GM18519 (cell line): ENCODE measurements around the gene CBX2.

Source experiments
- ATAC-seq: cut with Tn5 transposase; IDR thresholded peaks from one replicate; pipeline ENCODE4 v1.9.1; 2021; ENCODE audit warnings: mild to moderate bottlenecking, moderate library complexity; ENCODE audit not compliant: unreplicated experiment, low FRiP score

The CBX2 gene

DNA sequence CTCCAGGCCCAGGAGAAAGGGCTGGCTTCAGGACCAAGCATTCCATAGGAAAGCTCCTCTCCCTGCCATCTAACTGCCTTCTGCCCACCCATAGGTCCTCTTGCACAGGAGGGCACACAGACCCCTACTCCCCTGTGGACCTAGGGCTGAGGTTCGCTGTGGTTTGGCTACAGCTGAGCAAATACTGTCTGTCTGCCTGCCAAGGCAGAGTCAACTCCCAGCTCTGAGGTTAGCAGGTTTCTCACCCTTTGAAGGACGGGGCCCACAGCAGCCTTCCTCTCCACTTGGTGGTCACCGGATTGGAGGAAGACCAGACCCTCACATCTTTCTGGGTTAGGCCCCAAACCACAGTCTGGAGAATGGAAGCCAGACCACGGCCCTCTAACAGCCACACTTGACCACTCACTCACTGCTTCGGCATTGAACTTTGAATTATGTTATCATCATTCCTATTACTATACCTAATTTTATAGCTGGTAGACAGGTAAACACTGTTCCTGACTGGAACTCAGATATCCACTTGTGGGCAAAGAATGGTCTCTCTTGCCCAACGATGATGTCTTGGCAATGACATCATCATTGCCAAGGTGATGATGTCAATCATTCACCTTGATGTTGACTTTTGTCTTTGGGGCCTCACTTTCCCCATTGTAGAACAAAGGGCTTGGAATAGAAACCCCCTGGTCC lies 47.1 kb downstream of the CBX2 start:
- no peak for ATAC-seq

DNA sequence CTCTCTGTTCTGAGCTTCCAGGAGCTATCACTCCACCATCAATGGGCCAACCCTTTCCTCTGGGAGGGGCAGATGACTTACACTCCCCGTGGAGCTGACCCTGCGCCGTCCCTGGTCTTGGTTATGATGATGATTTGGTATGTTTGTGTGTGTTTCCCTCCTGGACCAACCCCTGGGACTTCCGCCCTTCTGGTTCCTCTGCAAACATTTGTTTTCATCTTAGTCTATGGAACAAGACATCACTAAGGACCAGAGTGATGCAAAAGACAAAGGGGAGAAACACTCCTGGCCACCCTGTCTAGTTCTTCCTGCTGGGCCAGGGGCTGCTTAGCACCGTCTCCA lies 47.6 kb downstream of the CBX2 start:
- no peak for ATAC-seq

DNA sequence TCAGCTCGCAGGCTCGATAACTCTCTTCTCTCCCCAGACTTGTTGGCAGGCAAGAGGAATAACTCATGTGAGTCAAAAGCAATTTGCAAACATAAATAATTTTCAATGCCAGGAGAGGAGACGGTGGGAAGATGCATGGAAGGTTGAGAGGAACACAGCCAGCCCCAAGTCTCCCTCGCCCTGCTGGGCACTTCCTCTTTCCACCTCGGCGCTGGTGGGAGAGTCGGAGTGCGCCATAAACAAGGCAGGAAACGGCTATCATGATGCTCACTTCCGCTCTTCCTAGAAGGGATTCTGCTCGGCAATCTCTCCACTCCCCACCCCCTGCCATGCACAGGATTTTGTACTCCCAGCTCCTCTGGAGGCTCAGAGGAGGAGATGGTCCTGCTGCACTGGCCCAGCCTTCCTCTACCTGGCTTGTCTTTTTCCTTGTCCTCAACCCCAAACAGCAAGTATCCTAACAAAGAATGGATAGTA lies 48.3 kb downstream of the CBX2 start:
- no peak for ATAC-seq

DNA sequence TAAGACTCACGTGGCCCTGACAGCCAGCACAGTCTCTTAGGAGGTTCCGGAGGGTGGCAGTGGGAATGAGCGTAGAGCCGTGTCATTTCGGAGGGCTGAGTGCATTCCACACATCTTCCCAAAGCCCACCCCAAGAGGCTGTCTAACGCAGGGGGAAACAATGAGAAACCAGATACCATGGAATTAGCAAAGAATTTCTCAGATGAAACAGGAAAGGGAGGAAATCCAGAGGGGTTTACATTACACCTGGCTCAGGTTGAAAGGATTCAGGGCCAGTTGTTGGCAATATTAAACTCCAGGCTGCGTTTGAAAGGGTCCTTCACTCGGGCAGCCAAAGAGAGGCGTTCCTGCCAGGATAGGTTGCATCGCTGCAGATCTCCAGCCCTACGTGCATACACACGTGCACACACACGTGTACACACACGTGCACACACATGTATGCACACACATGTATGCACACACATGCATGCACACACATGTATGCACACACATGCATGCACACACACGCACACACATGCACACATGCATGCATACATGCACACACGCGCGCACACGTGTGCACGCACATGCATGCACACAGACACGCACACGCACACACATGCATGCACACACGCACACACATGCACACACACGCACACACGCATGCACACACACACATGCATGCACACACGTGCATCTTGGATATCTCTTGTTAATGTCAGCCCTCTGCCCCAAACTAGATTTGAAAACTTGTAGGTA lies 49.1 kb downstream of the CBX2 start:
- ATAC-seq, result no peak

DNA sequence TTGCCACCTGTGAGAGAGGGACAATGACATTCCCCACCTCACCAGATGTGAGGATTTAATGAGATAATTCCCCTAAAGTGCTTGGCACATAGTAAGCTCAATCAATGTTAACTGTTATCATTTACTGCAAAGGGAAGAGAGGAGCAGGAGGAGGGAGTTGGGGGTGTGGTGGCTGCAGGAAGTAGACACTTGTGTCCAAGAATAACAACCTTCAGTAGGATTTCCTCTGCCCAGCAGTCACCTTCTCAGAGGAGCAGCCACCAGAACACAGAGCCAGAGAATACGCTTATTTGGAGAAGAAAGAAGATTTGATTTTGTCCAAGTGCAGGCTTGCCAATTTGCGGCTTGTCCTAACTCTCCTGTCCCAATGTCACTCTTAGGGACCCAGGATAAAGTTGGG lies 51.1 kb downstream of the CBX2 start:
- no peak for ATAC-seq

DNA sequence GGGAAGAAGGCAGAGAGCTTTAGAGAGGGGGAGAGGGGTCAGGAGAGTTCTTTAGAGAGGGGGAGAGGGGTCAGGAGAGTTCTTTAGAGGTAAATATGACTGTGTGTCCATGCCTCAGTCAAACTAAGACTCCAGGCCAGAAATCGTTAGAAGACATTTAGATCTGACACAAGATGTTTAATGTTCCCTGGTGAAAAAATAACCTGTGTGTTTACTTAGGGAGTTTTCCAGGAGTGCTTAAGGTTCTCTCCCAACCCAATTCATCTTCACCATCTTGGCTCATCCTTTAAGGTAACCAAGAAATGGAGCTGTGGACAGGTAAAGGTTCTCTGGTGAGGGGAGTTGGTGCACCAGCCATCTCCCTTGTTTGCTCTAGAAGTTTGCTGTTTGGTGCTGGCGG lies 51.5 kb downstream of the CBX2 start:
- ATAC-seq, result no peak

DNA sequence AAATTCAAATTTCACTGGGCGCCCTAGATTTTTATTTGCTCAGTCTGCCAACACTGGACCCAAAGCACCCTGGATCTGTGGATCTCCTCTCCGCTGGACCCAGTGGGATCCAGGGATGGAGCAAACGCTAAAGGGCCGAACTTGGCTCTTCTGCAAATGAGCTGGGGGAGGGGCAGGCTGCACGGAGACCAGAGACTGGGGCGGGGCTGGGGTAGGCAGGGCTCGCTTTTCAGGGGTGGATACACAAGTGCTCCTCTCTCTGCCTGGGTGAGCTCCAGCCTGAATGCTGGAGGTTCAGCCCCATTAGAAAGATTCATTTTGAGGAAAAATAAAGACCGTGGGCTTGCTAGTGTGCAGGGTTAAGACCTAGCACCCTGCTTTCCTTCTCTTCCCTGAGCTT lies 52.4 kb downstream of the CBX2 start:
- no peak for ATAC-seq

DNA sequence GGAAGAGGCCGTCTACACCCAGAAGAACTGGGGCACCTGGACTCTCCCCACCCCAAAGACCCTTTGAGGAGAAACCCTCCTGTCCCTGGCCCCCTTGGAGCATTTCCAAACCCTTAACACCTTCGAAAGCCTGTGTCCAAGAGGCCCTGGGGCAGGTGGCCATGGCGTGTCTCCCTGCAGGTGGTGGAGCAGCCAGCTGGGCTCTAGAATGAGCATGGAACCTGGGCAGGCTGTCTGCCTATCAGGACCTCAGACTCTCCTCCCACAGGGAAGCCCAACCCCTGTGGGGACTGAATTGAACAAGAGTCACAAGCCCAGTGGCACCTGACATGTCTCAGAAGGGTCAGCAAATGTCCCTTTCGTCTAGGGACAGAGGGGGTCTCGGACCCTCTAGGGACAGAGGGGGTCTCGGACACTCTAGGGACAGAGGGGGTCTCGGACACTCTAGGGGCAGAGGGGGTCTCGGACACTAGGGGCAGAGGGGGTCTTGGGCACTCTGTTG lies 52.9 kb downstream of the CBX2 start:
- no peak for ATAC-seq

DNA sequence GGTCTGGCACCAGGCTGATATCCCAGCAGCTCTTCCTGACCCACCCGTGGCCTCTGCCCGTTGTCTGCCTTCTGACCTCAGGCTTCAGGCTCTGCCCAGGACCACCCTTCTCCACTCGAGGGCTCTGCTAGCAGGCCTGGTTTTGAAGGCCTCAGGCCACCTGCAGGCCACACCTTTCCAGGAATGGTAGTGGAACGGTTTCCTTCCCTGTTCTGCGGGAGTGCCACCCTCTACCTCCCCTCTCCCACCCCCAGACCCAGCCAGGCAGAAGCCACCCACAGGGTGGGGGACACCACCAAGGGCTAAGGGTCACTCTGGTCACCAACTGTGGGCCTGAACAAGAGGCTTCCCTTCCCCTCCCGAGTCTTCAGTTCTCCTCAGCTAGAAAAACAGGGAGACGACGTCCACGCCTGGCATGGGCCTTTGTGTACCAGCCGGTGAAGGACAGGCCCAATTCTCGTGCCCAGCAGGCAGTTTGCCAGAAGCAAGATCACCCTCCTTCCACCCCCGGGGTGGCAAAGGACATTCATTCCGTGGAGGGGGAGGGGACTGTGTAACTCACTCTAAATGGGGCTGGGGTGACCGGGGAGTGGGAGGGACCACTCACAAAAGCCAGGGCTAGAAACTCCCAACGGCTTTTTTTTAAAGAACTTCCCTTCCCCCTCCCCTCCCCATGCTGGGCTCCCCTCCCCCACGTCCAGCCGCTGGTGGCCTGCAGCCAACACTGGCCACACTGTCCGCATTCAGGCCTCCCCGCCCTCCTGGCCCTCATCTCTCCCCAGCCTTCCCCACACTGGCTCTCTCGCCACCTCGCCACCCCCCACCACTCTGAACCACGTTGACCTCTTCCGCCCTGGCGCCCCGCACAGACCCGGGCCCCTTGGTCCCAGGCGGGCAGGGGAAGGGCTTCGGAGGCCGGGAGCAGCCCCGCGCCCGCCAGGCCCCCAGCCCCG lies 53.6 kb downstream of the CBX2 start:
- no peak for ATAC-seq

DNA sequence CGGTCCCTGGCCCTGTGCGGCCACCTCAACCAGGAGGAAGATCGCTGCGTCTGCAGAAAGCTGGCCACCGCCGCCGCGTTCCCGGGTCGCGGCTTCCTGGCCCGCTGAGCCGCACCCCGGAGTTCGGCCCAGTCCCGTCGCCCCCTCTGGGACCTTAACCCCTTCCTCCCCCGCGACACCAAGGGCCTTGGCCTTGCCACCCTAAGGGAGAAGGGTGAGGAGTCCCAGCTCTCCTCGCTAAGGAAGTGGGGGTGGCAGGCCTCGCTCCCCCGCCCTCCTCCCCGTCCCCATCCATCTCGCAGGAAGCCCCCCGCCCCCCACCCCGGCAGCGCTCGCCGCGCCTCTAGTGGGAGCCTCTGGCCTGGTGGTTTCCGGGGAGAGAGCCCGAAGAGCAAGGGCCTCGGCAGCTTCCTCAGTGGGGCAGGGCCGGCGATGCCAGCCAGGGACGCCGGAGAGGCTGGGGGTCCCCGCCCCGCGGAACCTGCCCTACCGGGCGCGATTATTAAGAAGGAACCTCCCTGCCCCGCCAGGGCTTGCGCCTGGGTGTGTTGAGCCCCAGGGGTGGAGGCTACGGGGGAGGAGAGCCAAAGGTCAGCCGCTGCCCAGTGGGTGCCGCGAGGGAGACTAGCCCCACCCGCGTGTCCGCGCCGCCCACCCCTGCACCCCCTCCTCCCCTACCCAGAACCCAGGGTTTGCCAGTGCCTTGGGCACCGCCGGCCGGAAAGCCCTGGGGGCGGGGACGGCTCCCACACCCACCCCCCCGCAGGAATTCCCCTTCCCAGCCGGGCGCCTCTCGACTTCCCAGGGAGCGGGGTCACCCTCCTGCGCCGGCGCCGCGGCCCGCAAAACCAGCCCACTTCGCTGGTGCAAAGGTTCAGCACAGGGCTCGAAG lies 54.5 kb downstream of the CBX2 start:
- ATAC-seq, result no peak

DNA sequence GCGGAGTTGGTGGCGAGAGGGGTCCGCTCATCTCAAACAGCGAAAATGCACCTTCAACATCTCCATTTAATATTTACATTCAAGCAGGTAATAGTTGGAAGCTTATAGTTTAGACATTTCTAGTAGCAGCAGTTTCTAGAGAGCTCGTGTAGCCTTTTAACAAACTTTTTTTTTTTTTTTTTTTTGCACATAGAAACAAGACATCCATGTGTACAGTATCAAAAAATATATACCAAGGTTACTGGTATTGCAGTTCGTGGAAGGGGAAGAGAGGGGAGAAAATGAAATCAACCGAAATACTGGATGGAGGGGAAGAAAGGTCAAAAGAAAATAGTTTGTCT lies 55.1 kb downstream of the CBX2 start:
- ATAC-seq, result no peak

DNA sequence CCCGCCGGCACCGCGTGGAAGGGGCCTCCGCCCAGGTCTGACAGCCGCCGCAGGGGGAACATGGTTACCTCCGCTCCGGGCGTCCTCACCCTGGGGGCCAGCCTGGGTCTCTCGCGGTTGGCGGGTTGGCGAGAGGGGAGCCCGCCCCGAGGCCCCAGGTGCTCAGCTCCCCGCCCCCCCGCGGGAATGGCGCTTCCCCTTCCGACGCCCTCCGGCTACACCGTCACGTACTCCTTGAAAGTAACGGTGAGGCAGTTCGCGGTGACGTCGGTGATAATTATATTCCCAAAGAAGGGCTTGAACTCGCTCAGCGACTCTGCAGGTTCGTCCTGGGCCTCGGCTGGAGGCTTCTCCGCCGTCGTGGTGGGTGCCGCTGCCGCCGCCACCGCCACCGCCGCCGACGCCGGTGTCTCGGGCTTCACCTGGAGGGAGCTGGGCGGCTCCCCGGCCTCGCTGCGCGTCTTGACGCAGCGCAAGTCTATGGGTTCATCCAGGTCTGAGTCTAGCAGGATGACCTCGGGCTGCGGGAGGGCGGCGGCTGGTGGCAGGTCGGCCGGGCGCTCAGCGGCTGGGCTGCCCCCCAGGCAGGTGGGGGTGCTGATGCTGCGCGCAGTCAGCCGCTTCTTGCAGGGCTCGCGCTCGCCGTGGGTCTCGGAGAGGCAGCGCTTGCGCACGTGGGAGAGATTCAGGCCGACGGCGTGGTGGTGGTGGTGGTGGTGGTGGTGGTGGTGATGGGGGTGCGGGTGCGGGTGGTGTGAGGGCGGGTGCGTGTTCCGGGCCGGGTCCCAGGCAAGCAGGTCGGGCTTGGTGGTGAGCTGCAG lies 56.0 kb downstream of the CBX2 start:
- ATAC-seq, result no peak

DNA sequence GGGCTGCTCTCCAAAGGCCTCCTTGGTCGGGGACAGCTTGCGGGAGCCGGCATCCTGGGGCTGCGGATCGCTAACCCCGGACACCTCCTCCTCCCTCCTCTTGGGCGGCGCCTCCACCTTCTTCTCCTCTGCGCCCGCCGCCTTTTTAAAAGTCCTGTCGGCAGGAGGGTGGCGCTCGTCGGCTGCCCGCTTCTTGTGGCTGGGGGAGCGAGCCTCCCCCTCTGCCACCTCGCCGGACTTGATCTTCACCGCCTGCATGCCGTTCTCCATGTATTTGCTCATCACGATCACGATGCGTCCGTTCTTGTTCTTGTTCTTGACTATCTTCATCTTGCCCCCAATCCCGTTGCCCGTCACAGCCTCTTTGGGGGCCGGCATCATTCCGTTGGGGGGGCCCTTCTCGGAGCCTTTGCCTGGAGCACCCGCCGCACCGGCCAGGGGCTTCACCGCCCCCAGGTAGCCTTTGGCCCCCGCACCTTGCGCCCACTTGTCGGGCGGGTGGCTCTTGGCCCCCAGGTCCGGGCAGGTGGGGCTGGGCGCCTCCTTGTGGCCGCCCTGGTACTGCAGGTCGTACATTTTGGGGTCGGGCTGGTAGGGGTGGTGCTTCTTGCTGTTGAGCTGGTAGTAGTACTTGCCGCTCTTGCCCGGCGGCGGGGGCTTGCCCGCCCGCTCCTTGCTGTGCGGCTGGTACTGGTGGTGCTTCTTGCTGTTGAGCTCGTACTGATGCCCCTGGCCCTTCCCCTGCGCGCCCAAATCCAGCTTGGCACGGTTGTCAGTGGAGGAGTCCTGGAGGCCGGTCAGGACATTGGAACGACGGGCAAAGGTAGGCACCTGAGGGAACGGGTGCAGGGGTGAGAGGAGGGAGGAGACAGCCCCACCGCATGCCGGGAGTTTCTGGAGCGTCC lies 56.9 kb downstream of the CBX2 start:
- ATAC-seq, result no peak

DNA sequence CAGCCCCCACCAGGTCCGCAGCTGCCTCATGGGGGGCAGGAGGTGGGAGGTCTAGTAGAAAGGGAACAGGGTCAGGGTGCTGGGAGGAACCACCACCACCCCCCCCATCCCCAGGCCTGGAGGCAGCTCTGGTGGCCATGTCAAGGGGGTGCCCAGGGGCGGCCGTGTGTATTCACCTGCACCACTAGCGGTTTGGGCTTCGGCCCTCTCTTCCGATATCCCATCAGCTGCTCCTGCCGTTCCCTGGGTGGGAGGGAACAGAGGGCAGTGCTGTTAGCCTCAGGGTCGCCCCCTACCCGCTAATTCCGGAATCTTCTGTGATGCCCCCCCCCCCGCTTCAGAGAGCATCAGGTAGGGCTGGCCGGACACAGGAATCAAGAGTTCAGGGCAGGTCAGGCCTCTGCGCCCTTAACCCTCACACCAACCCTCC lies 57.5 kb downstream of the CBX2 start:
- ATAC-seq, result no peak

DNA sequence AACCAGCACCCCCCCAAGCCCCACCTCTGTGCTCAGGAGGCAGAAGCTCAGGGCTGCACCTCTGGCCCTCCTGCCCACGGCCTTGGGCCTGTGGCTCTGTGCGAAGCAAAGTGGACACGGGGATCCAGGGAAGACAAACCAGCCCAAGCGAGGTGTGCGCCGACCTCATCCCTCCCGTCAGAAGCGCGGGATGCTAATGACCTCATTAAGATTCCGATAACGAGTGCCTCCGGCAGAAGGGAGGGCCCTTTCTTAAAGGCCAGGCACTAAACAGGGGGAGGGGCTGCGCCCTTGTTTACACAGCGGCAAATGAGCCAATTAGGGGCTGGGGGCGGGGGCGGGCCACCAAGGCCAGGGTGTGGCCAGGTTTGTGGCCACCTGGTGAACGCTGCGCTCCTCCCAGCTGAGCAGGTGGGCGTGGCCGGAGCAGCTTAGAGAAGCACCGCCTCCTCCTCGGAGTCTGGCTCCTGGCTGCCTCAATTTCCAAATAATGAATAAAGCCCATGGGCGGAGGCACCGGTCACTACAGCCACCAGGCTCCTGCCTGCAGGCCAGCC lies 58.1 kb downstream of the CBX2 start:
- ATAC-seq, result no peak

DNA sequence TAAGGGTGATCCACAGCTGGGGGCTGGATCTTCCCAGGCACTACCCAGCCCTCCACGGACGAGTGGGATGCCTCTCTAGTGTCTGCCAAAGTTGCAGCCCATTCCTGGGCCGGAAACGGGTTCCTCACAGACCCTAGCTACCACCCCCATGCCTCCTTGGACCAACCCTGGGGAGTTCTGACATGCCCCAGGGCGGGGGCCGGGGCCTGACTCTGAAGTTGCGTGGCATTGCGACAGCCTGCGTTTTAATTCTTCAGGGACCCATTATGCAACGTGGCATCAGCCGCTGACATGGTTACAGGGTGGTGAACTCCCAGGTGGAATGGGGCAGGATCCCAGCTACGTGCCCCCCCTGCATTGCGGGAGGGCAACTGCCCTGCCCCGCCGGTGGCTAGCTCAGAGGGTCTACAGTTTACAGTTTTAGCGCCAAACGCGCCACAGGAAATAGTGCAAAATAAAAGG lies 58.6 kb downstream of the CBX2 start:
- no peak for ATAC-seq

DNA sequence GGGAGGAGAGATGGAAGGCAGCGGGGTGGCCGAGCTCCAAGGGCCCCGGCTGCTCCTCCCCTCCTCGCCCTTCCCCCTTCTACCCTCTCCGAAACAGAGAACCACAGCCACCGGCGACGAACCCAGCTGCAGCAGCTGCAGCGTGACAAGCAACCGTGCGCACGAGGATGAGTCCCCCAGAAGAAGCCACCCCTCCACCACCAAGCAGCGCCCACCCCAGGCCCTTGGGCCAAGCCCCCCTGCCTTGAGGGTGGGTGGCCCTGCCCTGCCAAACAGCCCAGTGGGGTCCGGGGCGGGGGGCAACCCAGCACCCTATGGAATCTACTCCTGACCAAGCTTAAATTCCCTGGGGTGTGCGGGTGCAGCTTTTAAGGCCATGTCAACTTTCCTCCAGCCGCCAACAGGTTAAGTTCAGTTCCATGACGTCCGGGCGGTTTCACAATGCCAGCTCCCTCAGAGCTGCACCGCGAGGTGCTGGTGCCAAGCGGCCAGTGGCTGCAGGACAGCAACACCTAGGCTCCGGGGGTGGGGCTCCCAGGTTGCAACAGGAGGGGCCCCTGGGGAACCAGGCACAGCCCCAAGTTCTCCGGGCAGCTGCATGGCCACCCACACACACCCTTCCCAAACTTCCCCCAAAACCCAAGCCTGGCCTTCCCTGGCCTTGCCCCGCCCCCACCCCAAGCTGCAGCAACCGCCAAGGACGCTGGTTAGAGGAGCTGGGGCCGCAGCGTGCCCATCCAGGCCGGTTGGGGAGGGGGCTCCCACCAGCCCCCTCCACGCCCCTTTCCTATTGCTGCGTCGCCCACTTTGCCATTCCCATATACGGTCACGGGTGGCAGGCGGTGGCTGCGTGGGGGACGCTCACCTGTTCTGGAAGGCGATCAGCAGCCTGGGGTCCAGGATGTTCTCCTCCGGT lies 59.3 kb downstream of the CBX2 start:
- no peak for ATAC-seq
